Panc1 (cell line): Measurements from ENCODE around the gene AUP1. TPM values are rescaled to one million over a fixed set of nuclear protein-coding genes. Genes with fewer than 3 reads are reported as not detected.

Source experiments
- ATAC-seq: fragments of 200-7000 bp; cut with Tn5 transposase; 2 replicates; pipeline ENCODE4 v1.9.1; 2020; ENCODE audit warnings: mild to moderate bottlenecking, moderate library complexity
- BruUV-seq: library from RNA; stranded (reverse); fragments of 400-500 nt; replicated peaks from 2 replicates; lab custom pipeline; 2021; lab: Mats Ljungman, UMichigan
- CTCF ChIA-PET: fragments of 300-600 bp; sonication (Branson Sonifier 250); formaldehyde crosslinking; loops from one replicate; lab custom pipeline; 2022; ENCODE audit warnings: antibody characterized with exemption; lab: Charles Lee
- POLR2A ChIA-PET: fragments of 300-600 bp; sonication (Branson Sonifier 250); formaldehyde crosslinking; loops from one replicate; lab custom pipeline; 2022; ENCODE audit warnings: antibody characterized with exemption; lab: Charles Lee
- DNase-seq: peaks from one replicate; pipeline ENCODE4 v3.0.0-alpha.2; 2010; ENCODE audit warnings: low read depth, low spot score
- H3K27ac ChIP-seq: 2 replicates; pipeline ENCODE4 v1.5.1; 2011; ENCODE audit warnings: mild to moderate bottlenecking, low read length, inconsistent platforms
- H3K27me3 ChIP-seq: fragments of 200-500 bp; sonication (Bioruptor generic); 2 replicates; pipeline ENCODE4 v1.6.0; 2014; ENCODE audit warnings: low read length, inconsistent platforms; ENCODE audit not compliant: control insufficient read depth, insufficient read depth
- H3K36me3 ChIP-seq: fragments of 200-500 bp; sonication (Bioruptor generic); 2 replicates; pipeline ENCODE4 v1.5.1; 2014; ENCODE audit warnings: inconsistent platforms, mild to moderate bottlenecking, low read length, moderate library complexity; ENCODE audit not compliant: control insufficient read depth, insufficient read depth
- H3K4me1 ChIP-seq: 2 replicates; pipeline ENCODE4 v1.5.1; 2011; ENCODE audit warnings: inconsistent platforms, mild to moderate bottlenecking, low read length, moderate library complexity; ENCODE audit not compliant: control insufficient read depth, insufficient read depth
- H3K4me3 ChIP-seq, 2 experiments: 2 replicates each; pipeline ENCODE4 v1.5.1; 2011 to 2012; ENCODE audit warnings: low read depth in 2 of 2, low read length in 2 of 2, mild to moderate bottlenecking in 2 of 2, inconsistent platforms in 1 of 2, moderate library complexity in 1 of 2
- H3K9me3 ChIP-seq: fragments of 200-500 bp; sonication (Bioruptor generic); 2 replicates; pipeline ENCODE4 v1.5.1; 2014; ENCODE audit warnings: low read depth, mild to moderate bottlenecking, inconsistent platforms, low read length, moderate library complexity; ENCODE audit not compliant: control insufficient read depth, insufficient read depth
- CTCF ChIP-seq: fragments of 450-650 bp; IDR thresholded peaks from 2 replicates; pipeline ENCODE4 v1.5.1; 2017; ENCODE audit warnings: mild to moderate bottlenecking
- POLR2AphosphoS5 ChIP-seq: IDR thresholded peaks from 2 replicates; pipeline ENCODE4 v1.6.1; 2012; ENCODE audit warnings: mild to moderate bottlenecking, low read depth, low read length, moderate library complexity
- REST ChIP-seq, 2 experiments: IDR thresholded peaks; 2 replicates each; pipeline ENCODE4 v1.6.1; 2011 to 2012; ENCODE audit warnings: low read depth in 2 of 2, control low read depth in 1 of 2, low read length in 1 of 2, mild to moderate bottlenecking in 1 of 2, moderate library complexity in 1 of 2; ENCODE audit not compliant: insufficient read depth in 1 of 2
- SIN3A ChIP-seq: IDR thresholded peaks from 2 replicates; pipeline ENCODE4 v1.6.1; 2012; ENCODE audit warnings: low read depth, mild to moderate bottlenecking, low read length, moderate library complexity, borderline replicate concordance; ENCODE audit not compliant: insufficient read depth
- TCF7L2 ChIP-seq: IDR thresholded peaks from 2 replicates; pipeline ENCODE4 v1.6.1; 2011; ENCODE audit warnings: mild to moderate bottlenecking, low read depth, low read length, inconsistent platforms
- in situ Hi-C: cut with HindIII; loops from 2 replicates; pipeline ENCODE4 v1.10.0; 2016; ENCODE audit warnings: low sequenced_read_pairs, low pct_unique_long_range_greater_than_20kb
- intact Hi-C: fragments of 100-400 bp; cut with micrococcal nuclease; formaldehyde crosslinking; loops from one replicate; pipeline ENCODE4 v1.10.0; 2022; ENCODE audit not compliant: unreplicated experiment
- total RNA-seq: library from RNA; stranded (reverse); gene quantifications from one replicate; pipeline ENCODE4 v1.2.1, GENCODE V29; 2021; ENCODE audit not compliant: unreplicated experiment

Gene AUP1
- total RNA-seq, 1 experiment from 2014 or later: 142 TPM

- no peaks in the 10 kb centered on the region; the same call in 1 of the 2 replicates for H3K36me3 ChIP-seq
Measured at GRCh38 chr2:74537140-74537539, 7.6 kb upstream of the AUP1 start.

GRCh38 chr2:74536166-74536950, 6.9 kb upstream of the AUP1 start:
- Histone ChIP-seq H3K4me1 (no peaks in the 10 kb centered on the region), H3K36me3 (no peaks in the 10 kb centered on the region; the same call in 1 of the 2 replicates), H3K4me3 (no peak overlapping the region), H3K27me3 (no peaks in the 10 kb centered on the region; the same call in 1 of the 2 replicates), H3K27ac (no peak overlapping the region), H3K9me3 (no peaks in the 10 kb centered on the region)
- ATAC-seq (no peak; the same call in 1 of the 2 replicates), DNase-seq (no peak)
- in situ Hi-C loops (no loop called here), intact Hi-C loops (no loop called here)
- TF ChIP-seq REST (IDR thresholded peaks at IDR 0.05; ENCODE audit: insufficient read depth in 1 of 2, low read depth in 2 of 2, low read length in 1 of 2): no peak
- no peak for TF ChIP-seq SIN3A
- no peak for TF ChIP-seq TCF7L2
- no peak for TF ChIP-seq POLR2AphosphoS5
- no peak for TF ChIP-seq CTCF
- CTCF ChIA-PET: no interaction called here
- POLR2A ChIA-PET: no interaction called here
- BruUV-seq: no TSS peak

More at GRCh38 chr2:74537140-74537539, 7.6 kb upstream of the AUP1 start:
- no peaks in the 10 kb centered on the region for H3K4me1 ChIP-seq
- in situ Hi-C loops (no loop called here), intact Hi-C loops (no loop called here)
- H3K27ac ChIP-seq: no peak overlapping the region
- H3K9me3 ChIP-seq: no peaks in the 10 kb centered on the region
- BruUV-seq: no TSS peak
- no peaks in the 10 kb centered on the region; the same call in 1 of the 2 replicates for H3K27me3 ChIP-seq
- POLR2A ChIA-PET: no interaction called here
- H3K4me3 ChIP-seq: no peak overlapping the region
- ATAC-seq (no peak), DNase-seq (no peak)
- TF ChIP-seq CTCF (no peak), SIN3A (no peak), REST (IDR thresholded peaks at IDR 0.05; ENCODE audit: insufficient read depth in 1 of 2, low read depth in 2 of 2, low read length in 1 of 2) (no peak), TCF7L2 (no peak), POLR2AphosphoS5 (no peak)
- CTCF ChIA-PET: no interaction called here
